ENCODE data around the gene LAMP1.

The LAMP1 gene

DNA sequence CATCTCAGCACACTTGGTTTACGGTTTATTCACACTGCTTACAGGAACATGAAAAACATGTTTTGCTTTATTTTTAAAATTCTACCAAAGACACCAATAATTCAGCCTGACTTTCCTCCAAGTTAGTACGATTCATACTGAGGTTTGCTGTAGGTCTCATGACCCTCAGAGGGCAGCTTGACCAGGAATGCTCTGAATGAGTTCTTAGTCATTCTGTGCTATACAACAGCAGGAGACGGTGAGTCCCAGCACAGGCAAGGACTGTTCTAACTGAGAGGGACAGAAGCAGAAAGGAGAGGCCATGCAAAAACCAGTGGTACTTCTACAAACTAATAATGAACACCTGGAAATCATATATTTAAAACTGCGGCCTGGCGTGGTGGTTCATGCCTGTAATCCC, 60.5 kb downstream of the LAMP1 start:
- H3K4me1 ChIP-seq (ENCODE audit: control insufficient read depth, insufficient read depth, low read length): 0 out of 2 replicates have a peak, but pooled peaks cover 2% of the 10 kb centered on the region
- no peaks in the 10 kb centered on the region for H3K9me3 ChIP-seq (ENCODE audit: control insufficient read depth, insufficient read depth, low read depth, low read length)
- no peak overlapping the region for H3K27ac ChIP-seq (ENCODE audit: low read depth, low read length)
- peaks cover 46% of the 10 kb centered on the region for H3K36me3 ChIP-seq (ENCODE audit: control insufficient read depth, insufficient read depth, low read length)
- H3K9ac ChIP-seq (ENCODE audit: low read length): no peak overlapping the region
- no peaks in the 10 kb centered on the region for H3K27me3 ChIP-seq (ENCODE audit: control insufficient read depth, insufficient read depth, low read length)
- H3K4me3 ChIP-seq (ENCODE audit: low read depth, low read length): no peak overlapping the region

GRCh38 chr13:113358653-113359190, 61.7 kb downstream of the LAMP1 start:
- Histone ChIP-seq H3K27me3 (ENCODE audit: control insufficient read depth, insufficient read depth, low read length) (no peaks in the 10 kb centered on the region; the same call in 1 of the 2 replicates), H3K4me3 (ENCODE audit: low read depth, low read length) (no peak overlapping the region), H3K27ac (ENCODE audit: low read depth, low read length) (no peak overlapping the region), H3K9ac (ENCODE audit: low read length) (no peak overlapping the region), H3K9me3 (ENCODE audit: control insufficient read depth, insufficient read depth, low read depth, low read length) (no peaks in the 10 kb centered on the region), H3K4me1 (ENCODE audit: control insufficient read depth, insufficient read depth, low read length) (0 out of 2 replicates have a peak, but pooled peaks cover 5% of the 10 kb centered on the region), H3K36me3 (ENCODE audit: control insufficient read depth, insufficient read depth, low read length) (peaks cover 43% of the 10 kb centered on the region)

DNA sequence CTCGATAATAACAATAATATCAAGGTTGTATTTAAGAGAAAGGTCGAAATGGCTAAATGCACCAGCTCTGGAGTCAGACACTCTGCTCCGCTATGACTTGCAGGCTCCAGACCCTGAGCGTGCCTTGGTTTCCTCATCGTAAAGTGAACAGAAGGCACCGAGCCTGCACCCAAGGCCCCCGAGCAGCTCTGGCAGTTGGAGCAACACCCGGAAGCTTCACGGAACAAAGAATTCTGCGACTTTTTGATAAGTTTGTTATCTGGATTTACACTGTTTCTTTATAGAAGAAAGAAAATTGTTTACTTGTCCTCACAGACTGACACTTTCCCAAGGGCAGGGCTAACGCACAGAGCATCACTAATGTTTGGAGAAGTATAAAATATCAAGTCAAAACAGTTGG, 62.5 kb downstream of the LAMP1 start:
- H3K4me1 ChIP-seq (ENCODE audit: control insufficient read depth, insufficient read depth, low read length): peaks cover 6% of the 10 kb centered on the region; the same call in 1 of the 2 replicates
- no peaks in the 10 kb centered on the region for H3K9me3 ChIP-seq (ENCODE audit: control insufficient read depth, insufficient read depth, low read depth, low read length)
- H3K27ac ChIP-seq (ENCODE audit: low read depth, low read length): no peak overlapping the region
- no peaks in the 10 kb centered on the region; the same call in 1 of the 2 replicates for H3K27me3 ChIP-seq (ENCODE audit: control insufficient read depth, insufficient read depth, low read length)
- H3K9ac ChIP-seq (ENCODE audit: low read length): no peak overlapping the region
- H3K4me3 ChIP-seq (ENCODE audit: low read depth, low read length): no peak overlapping the region
- peaks cover 38% of the 10 kb centered on the region for H3K36me3 ChIP-seq (ENCODE audit: control insufficient read depth, insufficient read depth, low read length)

GRCh38 chr13:113360446-113360845, 63.4 kb downstream of the LAMP1 start:
- no peaks in the 10 kb centered on the region; the same call in 1 of the 2 replicates for H3K27me3 ChIP-seq (ENCODE audit: control insufficient read depth, insufficient read depth, low read length)

GRCh38 chr13:113361406-113361805, 64.4 kb downstream of the LAMP1 start:
- no peak overlapping the region for H3K27ac ChIP-seq (ENCODE audit: low read depth, low read length)
- H3K9me3 ChIP-seq (ENCODE audit: control insufficient read depth, insufficient read depth, low read depth, low read length): no peaks in the 10 kb centered on the region
- H3K4me1 ChIP-seq (ENCODE audit: control insufficient read depth, insufficient read depth, low read length): peaks cover 22% of the 10 kb centered on the region
- H3K4me3 ChIP-seq (ENCODE audit: low read depth, low read length): no peak overlapping the region
- H3K9ac ChIP-seq (ENCODE audit: low read length): no peak overlapping the region
- H3K36me3 ChIP-seq (ENCODE audit: control insufficient read depth, insufficient read depth, low read length): peaks cover 31% of the 10 kb centered on the region
- H3K27me3 ChIP-seq (ENCODE audit: control insufficient read depth, insufficient read depth, low read length): no peaks in the 10 kb centered on the region; the same call in 1 of the 2 replicates

More at GRCh38 chr13:113360446-113360845, 63.4 kb downstream of the LAMP1 start:
- peaks cover 31% of the 10 kb centered on the region for H3K36me3 ChIP-seq (ENCODE audit: control insufficient read depth, insufficient read depth, low read length)
- H3K4me1 ChIP-seq (ENCODE audit: control insufficient read depth, insufficient read depth, low read length): peaks cover 15% of the 10 kb centered on the region
- no peak overlapping the region for H3K27ac ChIP-seq (ENCODE audit: low read depth, low read length)
- H3K9me3 ChIP-seq (ENCODE audit: control insufficient read depth, insufficient read depth, low read depth, low read length): no peaks in the 10 kb centered on the region
- no peak overlapping the region for H3K9ac ChIP-seq (ENCODE audit: low read length)
- no peak overlapping the region for H3K4me3 ChIP-seq (ENCODE audit: low read depth, low read length)

- H3K9ac ChIP-seq (ENCODE audit: low read length): peak overlapping the region; percentile 22
- peak overlapping the region; percentile 40 for H3K4me3 ChIP-seq (ENCODE audit: low read depth, low read length)
- H3K27ac ChIP-seq (ENCODE audit: low read depth, low read length): peak overlapping the region; percentile 54; the same call in 1 of the 2 replicates
- no peaks in the 10 kb centered on the region; the same call in 1 of the 2 replicates for H3K27me3 ChIP-seq (ENCODE audit: control insufficient read depth, insufficient read depth, low read length)
- H3K36me3 ChIP-seq (ENCODE audit: control insufficient read depth, insufficient read depth, low read length): peaks cover 19% of the 10 kb centered on the region
- H3K4me1 ChIP-seq (ENCODE audit: control insufficient read depth, insufficient read depth, low read length): peaks cover 22% of the 10 kb centered on the region
- H3K9me3 ChIP-seq (ENCODE audit: control insufficient read depth, insufficient read depth, low read depth, low read length): no peaks in the 10 kb centered on the region
Observed at GRCh38 chr13:113364311-113364889, 67.4 kb downstream of the LAMP1 start.

GRCh38 chr13:113364901-113365582, 68.0 kb downstream of the LAMP1 start:
- Histone ChIP-seq H3K27ac (ENCODE audit: low read depth, low read length) (peak overlapping the region; percentile 54; the same call in 1 of the 2 replicates), H3K4me1 (ENCODE audit: control insufficient read depth, insufficient read depth, low read length) (peaks cover 22% of the 10 kb centered on the region)

DNA sequence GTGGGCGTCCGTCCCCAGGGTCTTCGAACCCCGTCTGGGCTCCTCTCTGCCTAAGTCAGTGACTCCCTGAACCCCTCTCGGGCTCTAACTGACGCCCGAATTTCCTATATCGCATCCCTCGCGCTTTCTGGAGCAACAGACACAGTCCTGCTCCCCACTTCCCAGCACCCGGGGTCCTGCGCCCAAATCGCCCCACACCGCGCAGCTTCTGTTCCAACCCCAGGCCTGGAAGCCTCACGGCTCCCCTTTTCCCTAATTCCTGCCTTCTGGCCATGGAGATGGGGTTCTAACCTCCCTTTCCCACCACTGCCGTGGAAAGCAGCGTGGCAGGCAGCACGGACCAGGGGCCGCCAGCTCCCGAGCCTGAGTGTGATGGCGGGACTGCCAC, 68.5 kb downstream of the LAMP1 start:
- no peaks in the 10 kb centered on the region; the same call in 1 of the 2 replicates for H3K27me3 ChIP-seq (ENCODE audit: control insufficient read depth, insufficient read depth, low read length)
- no peak overlapping the region for H3K4me3 ChIP-seq (ENCODE audit: low read depth, low read length)
- H3K9ac ChIP-seq (ENCODE audit: low read length): no peak overlapping the region
- no peaks in the 10 kb centered on the region for H3K9me3 ChIP-seq (ENCODE audit: control insufficient read depth, insufficient read depth, low read depth, low read length)
- peaks cover 22% of the 10 kb centered on the region for H3K4me1 ChIP-seq (ENCODE audit: control insufficient read depth, insufficient read depth, low read length)
- peaks cover 7% of the 10 kb centered on the region; the same call in 1 of the 2 replicates for H3K36me3 ChIP-seq (ENCODE audit: control insufficient read depth, insufficient read depth, low read length)
- no peak overlapping the region for H3K27ac ChIP-seq (ENCODE audit: low read depth, low read length)

More at GRCh38 chr13:113364901-113365582, 68.0 kb downstream of the LAMP1 start:
- Histone ChIP-seq H3K4me3 (ENCODE audit: low read depth, low read length) (no peak overlapping the region), H3K36me3 (ENCODE audit: control insufficient read depth, insufficient read depth, low read length) (peaks cover 12% of the 10 kb centered on the region), H3K27me3 (ENCODE audit: control insufficient read depth, insufficient read depth, low read length) (no peaks in the 10 kb centered on the region; the same call in 1 of the 2 replicates), H3K9me3 (ENCODE audit: control insufficient read depth, insufficient read depth, low read depth, low read length) (no peaks in the 10 kb centered on the region), H3K9ac (ENCODE audit: low read length) (peak overlapping the region; percentile 22)

DNA sequence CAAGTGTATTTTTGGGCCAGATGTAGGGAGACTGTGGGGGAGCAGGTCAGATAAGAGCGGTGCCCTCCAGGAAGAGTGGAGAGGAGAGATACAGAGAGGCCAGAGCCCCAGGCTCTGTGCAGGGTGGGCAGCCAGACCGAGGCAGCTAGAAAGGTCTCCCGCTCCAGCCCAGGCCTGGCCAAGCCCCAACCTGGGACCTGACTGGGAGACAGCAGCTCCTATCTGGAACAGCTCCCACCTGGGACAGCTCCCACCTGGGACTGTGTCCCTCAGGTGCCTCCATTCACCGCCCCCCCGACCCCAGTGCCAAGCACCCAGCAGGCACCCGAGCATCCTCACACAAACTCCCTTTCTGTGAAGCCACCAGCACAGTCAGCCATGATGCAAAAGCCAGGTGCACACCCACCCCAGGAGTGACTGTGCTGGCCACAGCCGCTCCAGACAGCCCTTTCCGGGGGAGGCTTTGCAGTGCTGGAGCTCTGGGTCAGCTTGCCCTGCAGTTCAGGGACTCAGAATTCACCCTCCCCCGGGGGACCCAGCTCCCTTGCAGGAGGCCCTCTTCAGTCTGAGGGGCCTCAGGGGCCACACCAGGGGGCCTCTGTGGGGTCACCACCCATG, 69.0 kb downstream of the LAMP1 start:
- Histone ChIP-seq H3K27me3 (ENCODE audit: control insufficient read depth, insufficient read depth, low read length) (no peaks in the 10 kb centered on the region; the same call in 1 of the 2 replicates), H3K9me3 (ENCODE audit: control insufficient read depth, insufficient read depth, low read depth, low read length) (no peaks in the 10 kb centered on the region), H3K27ac (ENCODE audit: low read depth, low read length) (no peak overlapping the region), H3K9ac (ENCODE audit: low read length) (no peak overlapping the region), H3K4me1 (ENCODE audit: control insufficient read depth, insufficient read depth, low read length) (peaks cover 22% of the 10 kb centered on the region), H3K4me3 (ENCODE audit: low read depth, low read length) (no peak overlapping the region), H3K36me3 (ENCODE audit: control insufficient read depth, insufficient read depth, low read length) (peaks cover 6% of the 10 kb centered on the region; the same call in 1 of the 2 replicates)

GRCh38 chr13:113367020-113367560, 70.1 kb downstream of the LAMP1 start:
- Histone ChIP-seq H3K9ac (ENCODE audit: low read length) (no peak overlapping the region), H3K9me3 (ENCODE audit: control insufficient read depth, insufficient read depth, low read depth, low read length) (no peaks in the 10 kb centered on the region), H3K4me3 (ENCODE audit: low read depth, low read length) (no peak overlapping the region), H3K4me1 (ENCODE audit: control insufficient read depth, insufficient read depth, low read length) (peaks cover 22% of the 10 kb centered on the region), H3K27ac (ENCODE audit: low read depth, low read length) (no peak overlapping the region), H3K27me3 (ENCODE audit: control insufficient read depth, insufficient read depth, low read length) (no peaks in the 10 kb centered on the region; the same call in 1 of the 2 replicates), H3K36me3 (ENCODE audit: control insufficient read depth, insufficient read depth, low read length) (no peaks in the 10 kb centered on the region)

Data from HUES6 (cell line).